Hematopoietic multipotent progenitor cell treated with erythropoietin and hydrocortisone succinate and interleukin-3 and kit ligand, for 17 days (in vitro differentiated cells): Measurements from ENCODE around the gene APBB1IP.
A peak's percentile ranks its signal among the peaks of the same experiment; 100 is the strongest.
"Not testable (repeated sequence)": the region's sequence is repeated elsewhere in the genome, so short reads cannot be mapped to it uniquely, and the experiment has no call there.

ENCODE experiments used
- DNase-seq: peaks from one replicate; pipeline ENCODE4 v3.0.0-alpha.2; 2015; ENCODE audit warnings: low spot score

Gene APBB1IP

GRCh38 chr10:26557641-26558014 lies 119.5 kb downstream of the APBB1IP start:
- no peak for DNase-seq

GRCh38 chr10:26566525-26567350 lies 128.6 kb downstream of the APBB1IP start:
- DNase-seq: no peak

GRCh38 chr10:26567351-26567721 lies 129.2 kb downstream of the APBB1IP start:
- DNase-seq: no peak

GRCh38 chr10:26571655-26572054 lies 133.5 kb downstream of the APBB1IP start:
- no peak for DNase-seq

GRCh38 chr10:26573674-26574073 lies 135.5 kb downstream of the APBB1IP start:
- no peak for DNase-seq

GRCh38 chr10:26574783-26575182 lies 136.6 kb downstream of the APBB1IP start:
- DNase-seq: no peak

- DNase-seq: not testable (repeated sequence)
These were observed 140.2 kb downstream of the APBB1IP start for GRCh38 chr10:26578371-26578770.

GRCh38 chr10:26579256-26580063 lies 141.3 kb downstream of the APBB1IP start:
- no peak for DNase-seq

GRCh38 chr10:26586211-26586610 lies 148.1 kb downstream of the APBB1IP start:
- no peak for DNase-seq

GRCh38 chr10:26588611-26589010 lies 150.5 kb downstream of the APBB1IP start:
- DNase-seq: no peak

GRCh38 chr10:26589813-26590212 lies 151.7 kb downstream of the APBB1IP start:
- DNase-seq: not testable (repeated sequence)

- no peak for DNase-seq
These were observed 155.8 kb downstream of the APBB1IP start for GRCh38 chr10:26593896-26594295.

- DNase-seq: not testable (repeated sequence)
These were observed 165.1 kb downstream of the APBB1IP start for GRCh38 chr10:26603283-26603682.

- not testable (repeated sequence) for DNase-seq
These were observed 166.4 kb downstream of the APBB1IP start for GRCh38 chr10:26604320-26605093.

- DNase-seq: peak; percentile 8
These were observed 168.3 kb downstream of the APBB1IP start for GRCh38 chr10:26606389-26606877.

- no peak for DNase-seq
These were observed 174.2 kb downstream of the APBB1IP start for GRCh38 chr10:26612151-26612915.
